HL-60 (cell line): ENCODE measurements around the gene TCP11L1.

Source experiments
- DNase-seq, 2 experiments: peaks; one replicate each; pipeline ENCODE4 v3.0.0-alpha.2; 2010 to 2020; ENCODE audit warnings: low read depth in 1 of 2, low spot score in 1 of 2
- H3K27ac ChIP-seq: fragments of 250-450 bp; sonication (Bioruptor Pico); replicated peaks from 2 replicates; pipeline ENCODE4 v1.5.1; 2020; ENCODE audit warnings: mild to moderate bottlenecking, moderate library complexity
- H3K27me3 ChIP-seq: fragments of 250-450 bp; sonication (Bioruptor Pico); 2 replicates; pipeline ENCODE4 v1.5.1; 2021; ENCODE audit warnings: mild to moderate bottlenecking, moderate library complexity; ENCODE audit not compliant: insufficient read depth, poor library complexity, severe bottlenecking
- H3K4me3 ChIP-seq: replicated peaks from 2 replicates; pipeline ENCODE4 v1.5.1; 2011; ENCODE audit warnings: mild to moderate bottlenecking, control low read depth, low read length; ENCODE audit not compliant: insufficient read depth
- CTCF ChIP-seq: IDR thresholded peaks from one replicate; pipeline ENCODE4 v1.5.1; 2011; ENCODE audit warnings: low read length, control low read depth, inconsistent platforms; ENCODE audit not compliant: insufficient read depth
- GABPA ChIP-seq: IDR thresholded peaks from 2 replicates; pipeline ENCODE4 v1.6.1; 2012; ENCODE audit warnings: low read depth
- POLR2AphosphoS5 ChIP-seq: IDR thresholded peaks from 2 replicates; pipeline ENCODE4 v1.6.1; 2012; ENCODE audit warnings: low read depth
- REST ChIP-seq: IDR thresholded peaks from 2 replicates; pipeline ENCODE4 v1.6.1; 2012; ENCODE audit warnings: low read depth; ENCODE audit not compliant: insufficient replicate concordance
- SPI1 ChIP-seq: IDR thresholded peaks from 2 replicates; pipeline ENCODE4 v1.6.1; 2012; ENCODE audit warnings: low read depth, mild to moderate bottlenecking, borderline replicate concordance

Gene TCP11L1

GRCh38 chr11:33086017-33086416 lies 46.6 kb downstream of the TCP11L1 start:
- H3K27ac ChIP-seq, result no peak overlapping the region
- DNase-seq, result no peak
- H3K4me3 ChIP-seq, result no peak overlapping the region
- no peaks in the 10 kb centered on the region for H3K27me3 ChIP-seq
- TF ChIP-seq REST (no peak), POLR2AphosphoS5 (no peak)

- no peak for TF ChIP-seq REST
- TF ChIP-seq POLR2AphosphoS5, result no peak
- no peak for TF ChIP-seq CTCF
- TF ChIP-seq GABPA, result no peak
- TF ChIP-seq SPI1, result no peak
- Histone ChIP-seq H3K27ac (no peak overlapping the region), H3K27me3 (no peaks in the 10 kb centered on the region), H3K4me3 (no peak overlapping the region)
- DNase-seq, result no peak
Measured at GRCh38 chr11:33089776-33090175, 50.4 kb downstream of the TCP11L1 start.

GRCh38 chr11:33094157-33094556 lies 54.8 kb downstream of the TCP11L1 start:
- Histone ChIP-seq H3K4me3 (no peak overlapping the region), H3K27ac (no peak overlapping the region), H3K27me3 (no peaks in the 10 kb centered on the region)
- DNase-seq, result no peak
- TF ChIP-seq POLR2AphosphoS5 (no peak), CTCF (no peak), REST (no peak), GABPA (no peak), SPI1 (no peak)

GRCh38 chr11:33103836-33104235 lies 64.5 kb downstream of the TCP11L1 start:
- DNase-seq, result no peak
- TF ChIP-seq CTCF, result no peak
- no peak for TF ChIP-seq REST
- no peak for TF ChIP-seq SPI1
- no peak for TF ChIP-seq POLR2AphosphoS5
- TF ChIP-seq GABPA, result no peak
- Histone ChIP-seq H3K4me3 (no peak overlapping the region), H3K27ac (no peak overlapping the region), H3K27me3 (no peaks in the 10 kb centered on the region)
